SU-DHL-6 (cell line): ENCODE results near the gene EBI3.
"Not testable (repeated sequence)": the region's sequence is repeated elsewhere in the genome, so short reads cannot be mapped to it uniquely, and the experiment has no call there.

Experiments used
- H2AFZ ChIP-seq: fragments of 200-600 bp; sonication (generic); 2 replicates; pipeline ENCODE4 v1.6.1; 2014; ENCODE audit warnings: low read depth, mild to moderate bottlenecking, moderate library complexity, mixed read lengths, antibody characterized with exemption, low read length; ENCODE audit not compliant: severe bottlenecking
- H3F3A ChIP-seq: fragments of 200-600 bp; shearing (Covaris generic); 2 replicates; pipeline ENCODE4 v1.6.0; 2016; ENCODE audit warnings: antibody characterized with exemption, mild to moderate bottlenecking; ENCODE audit not compliant: insufficient read depth
- H3K27ac ChIP-seq: fragments of 200-600 bp; sonication (generic); 2 replicates; pipeline ENCODE4 v1.5.1; 2016; ENCODE audit warnings: low read depth, mild to moderate bottlenecking, low read length, moderate library complexity, mixed read lengths
- H3K27me3 ChIP-seq: fragments of 200-600 bp; sonication (generic), shearing (Covaris generic); 2 replicates; pipeline ENCODE4 v1.6.0; 2014; ENCODE audit warnings: mild to moderate bottlenecking, low read length
- H3K36me3 ChIP-seq: fragments of 200-600 bp; sonication (generic); 2 replicates; pipeline ENCODE4 v1.6.1; 2014; ENCODE audit warnings: mild to moderate bottlenecking, low read length, mixed read lengths
- H3K4me2 ChIP-seq: fragments of 300-600, 200-600 bp; shearing (Covaris generic), sonication (generic); 2 replicates; pipeline ENCODE4 v1.6.0; 2014; ENCODE audit warnings: low read length, low read depth, mild to moderate bottlenecking; ENCODE audit not compliant: poor library complexity, severe bottlenecking
- H3K4me3 ChIP-seq: fragments of 200-600 bp; sonication (generic); 2 replicates; pipeline ENCODE4 v1.5.1; 2014; ENCODE audit warnings: antibody characterized with exemption, low read length, mild to moderate bottlenecking, mixed read lengths; ENCODE audit not compliant: insufficient read depth, poor library complexity, severe bottlenecking
- H3K79me2 ChIP-seq: fragments of 200-600 bp; sonication (generic); 2 replicates; pipeline ENCODE4 v1.6.1; 2014; ENCODE audit warnings: mild to moderate bottlenecking, low read length, moderate library complexity; ENCODE audit not compliant: insufficient read depth
- H3K9ac ChIP-seq: fragments of 200-600 bp; sonication (generic); 2 replicates; pipeline ENCODE4 v1.7.0; 2014; ENCODE audit warnings: mild to moderate bottlenecking, low read length
- H3K9me2 ChIP-seq: fragments of 200-600 bp; sonication (generic); replicated peaks from 2 replicates; pipeline ENCODE4 v1.6.1; 2014; ENCODE audit warnings: low read length; ENCODE audit not compliant: insufficient read depth
- H3K9me3 ChIP-seq: fragments of 200-600 bp; sonication (generic); 2 replicates; pipeline ENCODE4 v1.6.1; 2014; ENCODE audit warnings: low read length, mixed read lengths; ENCODE audit not compliant: insufficient read depth
- H4K20me1 ChIP-seq: fragments of 200-600 bp; sonication (generic); 2 replicates; pipeline ENCODE4 v1.6.1; 2014; ENCODE audit warnings: low read depth, mild to moderate bottlenecking, antibody characterized with exemption, low read length, moderate library complexity, mixed read lengths
- EZH2phosphoT487 ChIP-seq: fragments of 200-600 bp; sonication (generic), shearing (Covaris generic); conservative IDR thresholded peaks from 2 replicates; pipeline ENCODE4 v1.6.1; 2018; ENCODE audit warnings: mild to moderate bottlenecking, antibody characterized with exemption, low read length, moderate library complexity, mixed read lengths
- TF ChIP-seq, protein P1 (sequence below): fragments of 200-600 bp; sonication (generic); IDR thresholded peaks from one replicate; pipeline ENCODE4 v1.5.1; 2017; ENCODE audit warnings: antibody characterized with exemption, mild to moderate bottlenecking, low read length, moderate library complexity; ENCODE audit not compliant: insufficient read depth, poor library complexity, severe bottlenecking

Gene EBI3

DNA sequence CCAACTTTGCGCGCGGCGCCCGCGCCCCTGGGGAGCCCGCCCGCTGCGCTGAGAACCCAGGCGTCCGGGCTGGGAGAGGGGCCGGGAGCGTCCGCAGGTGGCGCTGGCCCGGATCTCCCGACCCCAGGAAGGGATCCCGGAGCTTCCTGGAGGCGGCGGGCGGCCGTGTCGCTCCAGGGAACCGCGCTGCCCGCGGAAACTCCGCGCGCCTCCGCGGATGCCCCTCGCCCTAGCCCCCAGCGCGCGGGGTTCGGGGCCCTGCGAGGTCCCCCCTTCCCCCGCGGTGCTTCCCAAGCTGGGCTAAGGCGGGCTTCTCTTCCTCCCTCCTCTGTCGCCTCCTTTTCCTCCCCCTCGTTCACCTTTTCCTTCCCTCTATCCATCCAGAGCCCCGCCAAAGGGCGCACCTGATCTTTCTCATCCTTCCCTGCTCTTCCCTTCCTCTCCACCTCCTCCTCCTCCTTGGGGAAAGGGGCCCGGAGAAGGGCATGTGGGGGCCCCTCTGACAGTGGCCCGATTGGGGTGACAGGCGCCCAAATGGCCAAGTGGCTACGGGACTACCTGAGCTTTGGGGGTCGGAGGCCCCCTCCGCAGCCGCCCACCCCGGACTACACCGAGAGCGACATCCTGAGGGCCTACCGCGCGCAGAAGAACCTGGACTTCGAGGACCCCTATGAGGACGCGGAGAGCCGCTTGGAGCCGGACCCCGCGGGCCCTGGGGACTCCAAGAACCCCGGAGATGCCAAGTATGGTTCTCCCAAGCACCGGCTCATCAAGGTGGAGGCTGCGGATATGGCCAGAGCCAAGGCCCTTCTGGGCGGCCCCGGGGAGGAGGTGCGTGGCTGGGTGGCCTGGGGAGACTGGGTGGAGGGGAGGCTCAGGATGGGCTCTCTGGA, 50.5 kb downstream of the EBI3 start:
- no peak overlapping the region for H3K27ac ChIP-seq
- no peaks in the 10 kb centered on the region for H4K20me1 ChIP-seq
- no peak for TF ChIP-seq EZH2phosphoT487
- TF ChIP-seq, protein P1, sequence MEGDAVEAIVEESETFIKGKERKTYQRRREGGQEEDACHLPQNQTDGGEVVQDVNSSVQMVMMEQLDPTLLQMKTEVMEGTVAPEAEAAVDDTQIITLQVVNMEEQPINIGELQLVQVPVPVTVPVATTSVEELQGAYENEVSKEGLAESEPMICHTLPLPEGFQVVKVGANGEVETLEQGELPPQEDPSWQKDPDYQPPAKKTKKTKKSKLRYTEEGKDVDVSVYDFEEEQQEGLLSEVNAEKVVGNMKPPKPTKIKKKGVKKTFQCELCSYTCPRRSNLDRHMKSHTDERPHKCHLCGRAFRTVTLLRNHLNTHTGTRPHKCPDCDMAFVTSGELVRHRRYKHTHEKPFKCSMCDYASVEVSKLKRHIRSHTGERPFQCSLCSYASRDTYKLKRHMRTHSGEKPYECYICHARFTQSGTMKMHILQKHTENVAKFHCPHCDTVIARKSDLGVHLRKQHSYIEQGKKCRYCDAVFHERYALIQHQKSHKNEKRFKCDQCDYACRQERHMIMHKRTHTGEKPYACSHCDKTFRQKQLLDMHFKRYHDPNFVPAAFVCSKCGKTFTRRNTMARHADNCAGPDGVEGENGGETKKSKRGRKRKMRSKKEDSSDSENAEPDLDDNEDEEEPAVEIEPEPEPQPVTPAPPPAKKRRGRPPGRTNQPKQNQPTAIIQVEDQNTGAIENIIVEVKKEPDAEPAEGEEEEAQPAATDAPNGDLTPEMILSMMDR, result no peak
- no peaks in the 10 kb centered on the region for H3K79me2 ChIP-seq
- H3K4me3 ChIP-seq, result no peak overlapping the region
- no peaks in the 10 kb centered on the region for H3K9me3 ChIP-seq
- H3F3A ChIP-seq, result no peaks in the 10 kb centered on the region
- H3K27me3 ChIP-seq, result no peaks in the 10 kb centered on the region
- H3K4me2 ChIP-seq, result no peak overlapping the region
- no peak overlapping the region for H2AFZ ChIP-seq
- H3K9ac ChIP-seq, result no peak overlapping the region
- H3K36me3 ChIP-seq, result no peaks in the 10 kb centered on the region
- no peaks in the 10 kb centered on the region for H3K9me2 ChIP-seq

DNA sequence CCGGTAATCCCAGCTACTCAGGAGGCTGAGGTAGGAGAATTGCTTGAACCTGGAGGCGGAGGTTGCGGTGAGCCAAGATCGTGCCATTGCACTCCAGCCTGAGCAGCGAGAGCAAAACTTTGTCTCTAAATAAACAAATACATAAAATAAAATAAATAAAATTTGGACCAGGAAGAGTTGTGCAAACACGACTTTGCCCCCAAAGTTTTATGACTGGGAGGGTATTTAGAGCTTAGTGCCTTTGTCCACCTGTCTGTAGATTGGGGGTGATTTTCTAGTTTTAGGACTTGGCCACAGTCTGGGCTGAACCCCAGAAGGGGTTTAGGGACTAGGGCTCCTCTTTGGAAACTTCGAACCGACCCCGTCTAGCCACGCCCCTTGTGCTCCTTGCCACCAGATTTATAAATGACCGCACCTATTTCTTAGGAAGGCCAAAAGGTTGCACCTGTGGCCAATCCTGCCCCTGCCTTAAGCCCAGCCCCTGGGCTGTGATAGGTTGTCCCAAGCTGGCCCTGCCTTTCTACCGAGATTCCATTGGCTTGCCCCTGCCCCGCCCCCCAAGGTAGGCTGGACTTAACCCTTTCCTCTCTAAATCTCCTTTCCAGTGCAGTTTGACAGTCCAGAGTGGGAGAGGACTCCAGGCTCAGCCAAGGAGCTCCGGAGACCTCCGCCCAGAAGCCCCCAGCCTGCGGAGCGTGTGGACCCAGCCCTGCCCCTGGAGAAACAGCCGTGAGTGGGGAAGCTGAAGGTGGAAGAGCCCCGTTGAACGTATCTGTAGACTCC, 55.0 kb downstream of the EBI3 start:
- H3K9me2 ChIP-seq, result no peaks in the 10 kb centered on the region
- H3F3A ChIP-seq, result no peaks in the 10 kb centered on the region
- no peaks in the 10 kb centered on the region for H3K36me3 ChIP-seq
- no peaks in the 10 kb centered on the region for H3K27me3 ChIP-seq
- H3K27ac ChIP-seq, result no peak overlapping the region
- H3K79me2 ChIP-seq, result no peaks in the 10 kb centered on the region
- no peaks in the 10 kb centered on the region for H4K20me1 ChIP-seq
- no peak for TF ChIP-seq EZH2phosphoT487
- TF ChIP-seq, protein P1, result no peak
- no peaks in the 10 kb centered on the region for H3K9me3 ChIP-seq
- H3K9ac ChIP-seq, result no peak overlapping the region
- H3K4me3 ChIP-seq, result no peak overlapping the region
- H2AFZ ChIP-seq, result no peak overlapping the region
- no peak overlapping the region for H3K4me2 ChIP-seq

DNA sequence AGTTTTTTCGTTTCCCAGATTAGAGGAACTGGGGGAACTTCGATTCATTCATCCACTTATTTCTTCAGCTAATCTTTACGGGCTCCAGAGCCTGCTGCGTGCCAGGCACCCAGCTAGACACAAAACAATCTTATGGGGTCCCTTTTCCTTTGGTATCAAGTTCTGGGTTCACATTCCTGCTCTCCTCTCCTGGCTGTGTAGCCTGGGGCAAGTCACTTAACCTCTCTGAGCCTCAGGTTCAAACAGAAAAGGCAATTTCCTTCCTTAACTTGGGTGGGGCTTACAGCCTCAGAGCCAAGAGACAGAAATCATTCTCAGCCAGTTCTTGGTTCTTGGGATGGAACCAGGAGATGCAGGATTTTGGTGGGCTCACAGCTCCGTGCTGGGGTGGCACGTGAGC, 55.7 kb downstream of the EBI3 start:
- Histone ChIP-seq H3K36me3 (no peaks in the 10 kb centered on the region), H3K4me3 (no peak overlapping the region), H3K4me2 (no peak overlapping the region), H3K9ac (no peak overlapping the region), H4K20me1 (no peaks in the 10 kb centered on the region), H3K9me2 (no peaks in the 10 kb centered on the region), H3F3A (no peaks in the 10 kb centered on the region), H3K79me2 (no peaks in the 10 kb centered on the region), H2AFZ (no peak overlapping the region), H3K27me3 (no peaks in the 10 kb centered on the region), H3K27ac (no peak overlapping the region), H3K9me3 (no peaks in the 10 kb centered on the region)
- TF ChIP-seq, protein P1, result no peak
- no peak for TF ChIP-seq EZH2phosphoT487

DNA sequence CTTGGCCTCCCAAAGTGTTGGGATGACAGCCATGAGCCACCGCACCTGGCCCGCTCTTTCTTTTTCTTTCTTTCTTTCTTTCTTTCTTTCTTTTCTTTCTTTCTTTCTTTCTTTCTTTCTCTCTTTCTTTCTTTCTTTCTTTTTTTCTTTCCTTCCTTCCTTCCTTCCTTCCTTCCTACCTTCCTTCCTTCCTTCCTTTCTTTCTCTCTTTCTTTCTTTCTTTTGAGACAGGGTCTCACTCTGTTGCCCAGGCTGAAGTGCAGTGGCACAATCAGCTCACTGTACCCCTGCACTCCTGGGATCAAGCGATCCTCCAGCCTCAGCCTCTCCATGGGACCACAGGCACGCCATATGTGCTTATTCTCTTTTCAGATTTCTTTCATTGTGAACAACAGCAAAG, 56.8 kb downstream of the EBI3 start:
- not testable (repeated sequence) for H3K9me3 ChIP-seq, H3K79me2 ChIP-seq, H3K9me2 ChIP-seq

More for the DNA sequence above, 56.8 kb downstream of the EBI3 start:
- H3K27me3 ChIP-seq, H3K36me3 ChIP-seq, H3K9ac ChIP-seq, H2AFZ ChIP-seq, H3K4me2 ChIP-seq, H3K27ac ChIP-seq, H3F3A ChIP-seq, H4K20me1 ChIP-seq, H3K4me3 ChIP-seq: not testable (repeated sequence)
